ENCODE results near the gene GRM4.
"Not testable (repeated sequence)": the region's sequence is repeated elsewhere in the genome, so short reads cannot be mapped to it uniquely, and the experiment has no call there.

The GRM4 gene

DNA sequence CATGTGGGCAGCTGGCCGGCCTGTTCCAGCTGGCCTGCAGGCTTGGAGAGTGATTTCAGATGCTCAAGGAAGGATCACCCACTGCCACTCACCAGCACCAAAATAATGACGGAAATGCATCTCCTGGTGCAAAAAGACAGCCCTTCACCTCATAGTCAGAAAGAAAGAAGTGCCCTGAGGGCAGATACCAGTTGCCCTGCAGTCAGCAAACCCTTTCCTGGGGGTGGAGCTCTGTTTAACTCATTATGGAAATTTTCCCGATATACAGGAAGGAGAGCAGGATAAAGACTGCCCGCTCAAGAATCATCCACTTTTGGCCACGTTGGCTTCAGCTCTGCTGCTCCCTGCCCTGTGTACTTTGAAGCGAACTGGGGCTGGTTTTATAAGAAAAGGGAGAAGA lies 127.9 kb downstream of the GRM4 start:
- Histone ChIP-seq H3K36me3 (ENCODE audit: insufficient read depth) (no peaks in the 10 kb centered on the region), H3K79me2 (ENCODE audit: insufficient read depth, low read depth) (no peaks in the 10 kb centered on the region), H3K4me1 (ENCODE audit: low read depth, poor library complexity, severe bottlenecking) (no peaks in the 10 kb centered on the region), H3K9ac (no peak overlapping the region), H3K27ac (no peak overlapping the region), H3K4me2 (no peak overlapping the region), H3K27me3 (ENCODE audit: insufficient read depth, low read depth) (peaks cover 71% of the 10 kb centered on the region), H3K4me3 (IDR thresholded peaks at IDR 0.05; ENCODE audit: insufficient read depth, low read depth, low read length) (no peak overlapping the region), H4K20me1 (ENCODE audit: insufficient read depth) (no peaks in the 10 kb centered on the region), H2AFZ (ENCODE audit: low read depth) (no peak overlapping the region)
- no peak for TF ChIP-seq CTCF (conservative IDR thresholded peaks at IDR 0.05; ENCODE audit: low read depth, low read length)

GRCh38 chr6:34017106-34017805 lies 128.6 kb downstream of the GRM4 start:
- Histone ChIP-seq H3K4me1 (ENCODE audit: low read depth, poor library complexity, severe bottlenecking) (no peaks in the 10 kb centered on the region), H3K4me3 (IDR thresholded peaks at IDR 0.05; ENCODE audit: insufficient read depth, low read depth, low read length) (no peak overlapping the region), H3K9ac (no peak overlapping the region), H3K27me3 (ENCODE audit: insufficient read depth, low read depth) (peaks cover 71% of the 10 kb centered on the region), H3K79me2 (ENCODE audit: insufficient read depth, low read depth) (no peaks in the 10 kb centered on the region), H3K36me3 (ENCODE audit: insufficient read depth) (no peaks in the 10 kb centered on the region), H3K4me2 (no peak overlapping the region), H2AFZ (ENCODE audit: low read depth) (no peak overlapping the region), H3K27ac (no peak overlapping the region), H4K20me1 (ENCODE audit: insufficient read depth) (no peaks in the 10 kb centered on the region)
- no peak for TF ChIP-seq CTCF (conservative IDR thresholded peaks at IDR 0.05; ENCODE audit: low read depth, low read length)

DNA sequence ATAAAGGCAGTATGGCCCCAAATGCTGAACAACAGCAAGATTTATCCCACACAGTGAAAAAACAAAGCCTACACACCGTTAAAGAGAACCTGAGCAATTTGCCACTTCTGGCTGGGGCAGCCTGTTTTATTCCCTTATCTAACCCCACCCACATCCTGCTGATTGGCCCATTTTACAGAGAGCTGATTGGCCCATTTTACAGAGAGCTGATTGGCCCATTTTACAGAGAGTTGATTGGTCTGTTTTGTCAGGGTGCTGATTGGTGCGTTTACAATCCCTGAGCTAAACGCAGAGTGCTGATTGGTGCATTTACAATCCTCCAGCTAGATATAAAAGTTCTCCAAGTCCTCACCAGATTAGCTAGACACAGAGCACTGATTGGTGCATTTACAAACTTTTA lies 129.3 kb downstream of the GRM4 start:
- not testable (repeated sequence) for H3K4me1 ChIP-seq (ENCODE audit: low read depth, poor library complexity, severe bottlenecking); H2AFZ ChIP-seq (ENCODE audit: low read depth); H3K4me3 ChIP-seq (IDR thresholded peaks at IDR 0.05; ENCODE audit: insufficient read depth, low read depth, low read length); H4K20me1 ChIP-seq (ENCODE audit: insufficient read depth); H3K79me2 ChIP-seq (ENCODE audit: insufficient read depth, low read depth); H3K4me2 ChIP-seq; H3K27ac ChIP-seq; H3K36me3 ChIP-seq (ENCODE audit: insufficient read depth); H3K9ac ChIP-seq
- H3K27me3 ChIP-seq (ENCODE audit: insufficient read depth, low read depth): peaks cover 68% of the 10 kb centered on the region

DNA sequence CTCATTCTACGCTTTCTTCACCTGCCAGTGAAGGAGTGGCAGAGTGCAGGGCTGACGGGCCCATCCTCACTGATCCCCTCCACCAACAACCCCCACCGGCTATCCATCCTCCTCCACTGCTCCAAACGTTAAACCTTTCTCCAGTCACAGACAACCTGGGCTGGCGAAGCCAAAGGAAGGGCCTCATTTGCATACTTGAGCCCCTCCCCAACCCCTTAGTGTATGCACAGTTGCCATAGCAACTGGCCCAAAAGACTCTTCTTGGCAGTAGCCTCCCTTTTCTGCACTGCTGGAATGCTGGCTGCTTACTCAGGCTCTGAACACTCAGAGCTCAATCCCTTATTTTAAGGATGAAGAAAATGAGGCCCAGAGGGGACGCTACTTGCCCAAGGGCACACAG lies 130.3 kb downstream of the GRM4 start:
- H3K27ac ChIP-seq: no peak overlapping the region
- no peak overlapping the region for H2AFZ ChIP-seq (ENCODE audit: low read depth)
- H3K79me2 ChIP-seq (ENCODE audit: insufficient read depth, low read depth): no peaks in the 10 kb centered on the region
- no peak overlapping the region for H3K9ac ChIP-seq
- no peaks in the 10 kb centered on the region for H4K20me1 ChIP-seq (ENCODE audit: insufficient read depth)
- no peak for TF ChIP-seq CTCF (conservative IDR thresholded peaks at IDR 0.05; ENCODE audit: low read depth, low read length)
- no peaks in the 10 kb centered on the region for H3K36me3 ChIP-seq (ENCODE audit: insufficient read depth)
- H3K27me3 ChIP-seq (ENCODE audit: insufficient read depth, low read depth): peaks cover 65% of the 10 kb centered on the region
- no peaks in the 10 kb centered on the region for H3K4me1 ChIP-seq (ENCODE audit: low read depth, poor library complexity, severe bottlenecking)
- H3K4me3 ChIP-seq (IDR thresholded peaks at IDR 0.05; ENCODE audit: insufficient read depth, low read depth, low read length): no peak overlapping the region
- no peak overlapping the region for H3K4me2 ChIP-seq

- H3K4me1 ChIP-seq (ENCODE audit: low read depth, poor library complexity, severe bottlenecking): no peaks in the 10 kb centered on the region
- H3K27ac ChIP-seq: no peak overlapping the region
- H3K4me3 ChIP-seq (IDR thresholded peaks at IDR 0.05; ENCODE audit: insufficient read depth, low read depth, low read length): no peak overlapping the region
- no peak for TF ChIP-seq CTCF (conservative IDR thresholded peaks at IDR 0.05; ENCODE audit: low read depth, low read length)
- H2AFZ ChIP-seq (ENCODE audit: low read depth): no peak overlapping the region
- no peak overlapping the region for H3K4me2 ChIP-seq
- H4K20me1 ChIP-seq (ENCODE audit: insufficient read depth): no peaks in the 10 kb centered on the region
- H3K79me2 ChIP-seq (ENCODE audit: insufficient read depth, low read depth): no peaks in the 10 kb centered on the region
- H3K36me3 ChIP-seq (ENCODE audit: insufficient read depth): no peaks in the 10 kb centered on the region
- no peak overlapping the region for H3K9ac ChIP-seq
- peaks cover 56% of the 10 kb centered on the region; the same call in 1 of the 2 replicates for H3K27me3 ChIP-seq (ENCODE audit: insufficient read depth, low read depth)
Measured at GRCh38 chr6:34011264-34011663, 134.6 kb downstream of the GRM4 start.
